DND-41 (cell line): ENCODE results near the gene TMEM256.

Source experiments
- ATAC-seq: fragments of 200-7000 bp; cut with Tn5 transposase; 3 replicates; pipeline ENCODE4 v1.9.1; 2021; ENCODE audit warnings: low read depth; ENCODE audit not compliant: insufficient read depth
- DNase-seq: peaks from one replicate; pipeline ENCODE4 v3.0.0-alpha.2; 2020
- H2AFZ ChIP-seq: 2 replicates; pipeline ENCODE4 v1.6.0; 2012; ENCODE audit warnings: low read depth, low read length
- H3K27ac ChIP-seq: 2 replicates; pipeline ENCODE4 v1.5.1; 2012; ENCODE audit warnings: low read length, inconsistent platforms
- H3K27me3 ChIP-seq: fragments of 200-600 bp; sonication (generic); 2 replicates; pipeline ENCODE4 v1.6.0; 2012; ENCODE audit warnings: low read length, mild to moderate bottlenecking, inconsistent platforms; ENCODE audit not compliant: insufficient read depth, poor library complexity
- H3K36me3 ChIP-seq: 2 replicates; pipeline ENCODE4 v1.5.1; 2012; ENCODE audit warnings: low read length, inconsistent platforms; ENCODE audit not compliant: insufficient read depth
- H3K4me1 ChIP-seq: 2 replicates; pipeline ENCODE4 v1.5.1; 2012; ENCODE audit warnings: mild to moderate bottlenecking, low read length; ENCODE audit not compliant: insufficient read depth
- H3K4me2 ChIP-seq: 2 replicates; pipeline ENCODE4 v1.6.0; 2012; ENCODE audit warnings: mild to moderate bottlenecking, moderate library complexity, low read length, inconsistent platforms; ENCODE audit not compliant: insufficient read depth
- H3K4me3 ChIP-seq, 2 experiments: fragments of 200-600 bp in 1 of 2; shearing (Covaris generic) in 1 of 2; 2 replicates each; pipeline ENCODE4 v1.5.1; 2012 to 2016; ENCODE audit warnings: inconsistent platforms in 2 of 2, low read length in 2 of 2, mild to moderate bottlenecking in 2 of 2, low read depth in 1 of 2, moderate library complexity in 1 of 2
- H3K79me2 ChIP-seq: 2 replicates; pipeline ENCODE4 v1.6.0; 2012; ENCODE audit warnings: low read length, inconsistent platforms; ENCODE audit not compliant: insufficient read depth
- H3K9ac ChIP-seq: 2 replicates; pipeline ENCODE4 v1.6.0; 2012; ENCODE audit warnings: low read depth, mild to moderate bottlenecking, inconsistent platforms, low read length, moderate library complexity
- H3K9me3 ChIP-seq: 2 replicates; pipeline ENCODE4 v1.5.1; 2012; ENCODE audit warnings: low read length, moderate library complexity, mild to moderate bottlenecking, inconsistent platforms; ENCODE audit not compliant: insufficient read depth, severe bottlenecking
- H4K20me1 ChIP-seq: 2 replicates; pipeline ENCODE4 v1.6.0; 2012; ENCODE audit warnings: low read length; ENCODE audit not compliant: insufficient read depth
- EZH2 ChIP-seq: IDR thresholded peaks from 3 replicates; pipeline ENCODE4 v1.6.1; 2012; ENCODE audit warnings: borderline replicate concordance, low read depth, mild to moderate bottlenecking, moderate library complexity, low read length, inconsistent platforms; ENCODE audit not compliant: severe bottlenecking
- TF ChIP-seq, protein P1 (sequence below): IDR thresholded peaks from 2 replicates; pipeline ENCODE4 v1.5.1; 2012; ENCODE audit warnings: borderline replicate concordance, low read length, moderate library complexity, mild to moderate bottlenecking; ENCODE audit not compliant: poor library complexity, severe bottlenecking; ENCODE audit errors: extremely low read depth

The TMEM256 gene

DNA sequence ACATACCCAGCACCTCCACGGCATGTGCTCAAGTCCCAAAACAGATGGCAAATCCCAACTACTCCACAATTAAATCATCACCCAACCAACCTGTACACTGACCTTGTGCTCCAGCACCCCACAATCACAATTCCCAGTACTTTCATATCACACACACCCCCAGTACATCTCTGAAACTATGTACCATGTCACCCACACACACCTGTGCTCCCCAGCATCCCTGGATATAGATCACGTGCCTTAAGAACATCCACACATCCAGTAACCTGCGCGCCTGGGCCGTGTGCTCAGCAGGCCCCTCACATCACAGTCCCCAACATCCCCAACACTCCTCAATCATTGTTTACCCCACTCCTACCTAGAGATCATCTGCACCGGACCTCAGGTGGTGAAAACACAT is 5.8 kb upstream of the TMEM256 start:
- Histone ChIP-seq H3K36me3 (peaks cover 23% of the 10 kb centered on the region), H4K20me1 (0 out of 2 replicates have a peak, but pooled peaks cover 2% of the 10 kb centered on the region), H2AFZ (no peak overlapping the region), H3K27ac (no peak overlapping the region), H3K79me2 (no peaks in the 10 kb centered on the region), H3K4me2 (no peak overlapping the region), H3K9me3 (no peaks in the 10 kb centered on the region), H3K4me3 (no peak overlapping the region), H3K9ac (no peak overlapping the region), H3K27me3 (no peaks in the 10 kb centered on the region), H3K4me1 (peaks cover 15% of the 10 kb centered on the region)
- ATAC-seq (no peak), DNase-seq (no peak)
- TF ChIP-seq, protein P1, sequence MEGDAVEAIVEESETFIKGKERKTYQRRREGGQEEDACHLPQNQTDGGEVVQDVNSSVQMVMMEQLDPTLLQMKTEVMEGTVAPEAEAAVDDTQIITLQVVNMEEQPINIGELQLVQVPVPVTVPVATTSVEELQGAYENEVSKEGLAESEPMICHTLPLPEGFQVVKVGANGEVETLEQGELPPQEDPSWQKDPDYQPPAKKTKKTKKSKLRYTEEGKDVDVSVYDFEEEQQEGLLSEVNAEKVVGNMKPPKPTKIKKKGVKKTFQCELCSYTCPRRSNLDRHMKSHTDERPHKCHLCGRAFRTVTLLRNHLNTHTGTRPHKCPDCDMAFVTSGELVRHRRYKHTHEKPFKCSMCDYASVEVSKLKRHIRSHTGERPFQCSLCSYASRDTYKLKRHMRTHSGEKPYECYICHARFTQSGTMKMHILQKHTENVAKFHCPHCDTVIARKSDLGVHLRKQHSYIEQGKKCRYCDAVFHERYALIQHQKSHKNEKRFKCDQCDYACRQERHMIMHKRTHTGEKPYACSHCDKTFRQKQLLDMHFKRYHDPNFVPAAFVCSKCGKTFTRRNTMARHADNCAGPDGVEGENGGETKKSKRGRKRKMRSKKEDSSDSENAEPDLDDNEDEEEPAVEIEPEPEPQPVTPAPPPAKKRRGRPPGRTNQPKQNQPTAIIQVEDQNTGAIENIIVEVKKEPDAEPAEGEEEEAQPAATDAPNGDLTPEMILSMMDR = no peak

DNA sequence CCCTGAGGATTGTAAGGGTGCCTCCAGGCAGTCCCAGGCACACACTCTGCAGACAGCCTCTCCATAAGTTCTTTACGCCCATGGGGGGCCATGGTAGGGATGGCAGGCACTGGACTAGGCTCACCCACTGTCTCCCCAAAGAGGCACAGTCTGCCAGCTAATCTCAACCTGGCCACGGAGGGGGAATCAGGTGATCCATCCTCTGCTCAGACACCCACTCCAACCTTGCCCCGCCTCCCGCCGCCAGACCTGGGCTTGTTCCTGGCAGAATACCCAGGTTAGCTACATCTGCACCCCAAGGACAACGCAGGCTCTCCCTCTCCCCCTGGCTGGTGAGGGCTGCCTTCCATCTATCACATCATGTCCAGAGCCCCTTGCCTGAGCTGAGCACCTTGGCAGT is 5.0 kb upstream of the TMEM256 start:
- Histone ChIP-seq H3K4me2 (no peak overlapping the region), H4K20me1 (0 out of 2 replicates have a peak, but pooled peaks cover 2% of the 10 kb centered on the region), H3K79me2 (no peaks in the 10 kb centered on the region), H3K27me3 (no peaks in the 10 kb centered on the region), H2AFZ (no peak overlapping the region), H3K4me1 (peaks cover 15% of the 10 kb centered on the region), H3K4me3 (no peak overlapping the region), H3K9ac (no peak overlapping the region), H3K9me3 (no peaks in the 10 kb centered on the region), H3K27ac (no peak overlapping the region), H3K36me3 (peaks cover 23% of the 10 kb centered on the region)
- DNase-seq = no peak
- no peak for TF ChIP-seq EZH2
- TF ChIP-seq, protein P1 = no peak
- ATAC-seq = no peak

DNA sequence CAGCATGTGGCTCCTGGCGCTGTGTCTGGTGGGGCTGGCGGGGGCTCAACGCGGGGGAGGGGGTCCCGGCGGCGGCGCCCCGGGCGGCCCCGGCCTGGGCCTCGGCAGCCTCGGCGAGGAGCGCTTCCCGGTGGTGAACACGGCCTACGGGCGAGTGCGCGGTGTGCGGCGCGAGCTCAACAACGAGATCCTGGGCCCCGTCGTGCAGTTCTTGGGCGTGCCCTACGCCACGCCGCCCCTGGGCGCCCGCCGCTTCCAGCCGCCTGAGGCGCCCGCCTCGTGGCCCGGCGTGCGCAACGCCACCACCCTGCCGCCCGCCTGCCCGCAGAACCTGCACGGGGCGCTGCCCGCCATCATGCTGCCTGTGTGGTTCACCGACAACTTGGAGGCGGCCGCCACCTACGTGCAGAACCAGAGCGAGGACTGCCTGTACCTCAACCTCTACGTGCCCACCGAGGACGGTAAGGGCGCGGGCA is 4.4 kb upstream of the TMEM256 start:
- peaks cover 23% of the 10 kb centered on the region for H3K36me3 ChIP-seq
- DNase-seq (no peak), ATAC-seq (no peak)
- no peak overlapping the region for H3K4me2 ChIP-seq
- no peak overlapping the region for H2AFZ ChIP-seq
- no peak overlapping the region for H3K4me3 ChIP-seq
- peaks cover 18% of the 10 kb centered on the region for H3K4me1 ChIP-seq
- H3K9ac ChIP-seq = no peak overlapping the region
- H3K79me2 ChIP-seq = peaks cover 4% of the 10 kb centered on the region; the same call in 1 of the 2 replicates
- no peaks in the 10 kb centered on the region for H3K27me3 ChIP-seq
- H4K20me1 ChIP-seq = 0 out of 2 replicates have a peak, but pooled peaks cover 2% of the 10 kb centered on the region
- TF ChIP-seq, protein P1 = no peak
- TF ChIP-seq EZH2 = no peak
- no peak overlapping the region for H3K27ac ChIP-seq
- H3K9me3 ChIP-seq = no peaks in the 10 kb centered on the region
